ENCODE data around the gene MEGF11.

Gene MEGF11

DNA sequence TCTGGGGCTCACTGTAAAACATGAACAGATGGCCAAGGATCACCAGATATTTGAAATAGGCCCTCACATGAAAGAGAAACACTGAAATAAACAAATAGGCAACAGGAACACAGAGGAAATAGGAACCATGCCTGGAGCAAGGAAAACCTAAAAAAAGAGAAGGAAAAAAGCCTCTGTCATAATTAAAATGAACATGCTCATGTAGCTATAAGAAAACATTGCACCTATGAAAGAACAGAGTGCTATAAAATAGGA, 281.9 kb downstream of the MEGF11 start:
- Mint-ChIP-seq H3K27ac (peak overlapping the region; percentile 20 to 88), H3K4me3 (no peak overlapping the region), H3K27me3 (peaks cover 73% of the 10 kb centered on the region), H3K9me3 (no peaks in the 10 kb centered on the region), H3K4me1 (peaks cover 5% of the 10 kb centered on the region)
- DNase-seq (no peak), ATAC-seq (no peak)

DNA sequence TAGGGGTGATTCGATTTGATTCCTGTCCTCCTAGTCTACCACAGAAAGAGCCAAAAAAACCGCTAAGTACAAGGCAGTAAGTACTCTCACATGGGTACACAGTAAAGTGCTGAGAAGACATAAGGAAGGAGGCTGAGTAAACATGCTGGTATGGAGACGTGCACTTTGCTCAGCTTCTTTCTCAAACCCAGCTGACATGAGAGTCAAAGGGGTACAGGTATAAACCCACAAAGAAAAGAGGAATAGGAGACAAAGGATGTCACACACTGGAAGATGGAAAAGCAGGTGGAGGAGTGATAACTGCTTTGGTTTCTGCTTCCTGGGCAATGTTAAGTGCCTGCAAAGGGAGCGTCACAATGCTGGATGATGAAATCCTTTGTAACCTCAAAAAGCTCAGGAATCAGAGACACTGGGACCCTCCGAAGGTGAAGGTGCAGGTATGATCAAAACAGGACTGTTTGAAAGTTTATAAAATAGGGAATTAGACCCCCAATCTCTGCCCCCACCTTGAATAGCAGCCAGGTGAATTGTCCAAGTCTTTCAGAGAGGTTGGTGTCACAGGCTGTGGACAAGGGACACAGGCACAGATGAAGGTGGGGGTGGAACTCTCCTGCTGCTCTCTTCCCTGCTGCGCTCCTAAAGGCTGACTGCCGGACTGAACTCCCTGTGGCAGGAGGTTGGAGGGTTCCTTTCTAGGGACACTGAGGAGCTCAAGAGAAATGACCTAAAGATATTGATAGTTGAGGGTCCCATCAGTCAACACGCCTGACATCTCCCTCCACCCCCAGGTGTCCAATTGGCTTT, 282.4 kb downstream of the MEGF11 start:
- Mint-ChIP-seq H3K4me3 (no peak overlapping the region), H3K9me3 (no peaks in the 10 kb centered on the region), H3K4me1 (peaks cover 5% of the 10 kb centered on the region), H3K27ac (peak overlapping the region; percentile 20 to 88), H3K27me3 (peaks cover 73% of the 10 kb centered on the region)
- ATAC-seq, result no peak
- no peak for DNase-seq

DNA sequence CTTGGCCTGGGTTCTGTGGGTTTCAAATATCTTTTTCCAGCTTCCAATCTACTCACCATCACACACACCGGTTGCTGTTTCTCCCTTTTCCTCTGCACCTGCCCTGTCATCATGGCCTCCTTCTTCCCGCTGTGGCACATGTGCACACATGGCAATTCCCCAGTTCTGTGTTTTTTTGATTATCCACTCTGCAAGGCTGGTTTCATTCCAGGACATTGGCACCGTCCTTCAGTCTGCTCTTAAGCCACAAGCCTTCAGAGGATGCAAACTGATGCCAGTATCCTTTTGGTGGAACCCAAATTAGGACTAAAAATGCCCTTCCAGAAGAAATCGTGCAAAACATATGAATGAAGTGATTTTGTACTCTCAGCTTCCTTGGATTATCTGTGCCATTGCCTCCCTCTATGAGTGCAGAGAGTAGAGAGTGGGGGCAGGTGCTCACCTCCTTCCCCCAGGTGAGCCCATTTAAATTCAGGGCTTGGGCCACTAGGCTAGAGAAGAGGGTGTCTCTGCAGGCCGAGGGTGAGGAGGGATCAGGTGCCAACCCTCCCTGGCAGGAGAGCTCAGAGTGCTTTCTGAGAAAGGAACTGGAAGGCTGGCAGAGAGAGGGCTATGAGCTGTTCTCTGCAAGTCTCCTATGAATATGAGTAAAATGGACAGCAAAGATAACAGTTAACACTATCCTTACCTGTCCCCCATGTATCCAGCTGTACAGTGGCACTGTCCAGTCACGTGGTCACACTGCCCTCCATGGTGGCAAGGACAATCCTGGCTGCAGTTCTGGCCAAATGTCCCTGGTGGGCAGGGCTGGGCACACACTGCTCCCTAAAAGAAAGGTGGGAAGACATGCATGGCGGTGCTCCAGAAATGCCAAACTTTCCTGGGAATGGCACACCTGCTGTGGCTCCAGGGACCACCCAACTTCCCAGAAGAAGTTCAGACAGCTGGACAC, 283.4 kb downstream of the MEGF11 start:
- Mint-ChIP-seq H3K27me3 (peaks cover 69% of the 10 kb centered on the region), H3K4me3 (no peak overlapping the region), H3K27ac (no peak overlapping the region), H3K4me1 (peaks cover 5% of the 10 kb centered on the region), H3K9me3 (no peaks in the 10 kb centered on the region)
- no peak for ATAC-seq
- no peak for DNase-seq

DNA sequence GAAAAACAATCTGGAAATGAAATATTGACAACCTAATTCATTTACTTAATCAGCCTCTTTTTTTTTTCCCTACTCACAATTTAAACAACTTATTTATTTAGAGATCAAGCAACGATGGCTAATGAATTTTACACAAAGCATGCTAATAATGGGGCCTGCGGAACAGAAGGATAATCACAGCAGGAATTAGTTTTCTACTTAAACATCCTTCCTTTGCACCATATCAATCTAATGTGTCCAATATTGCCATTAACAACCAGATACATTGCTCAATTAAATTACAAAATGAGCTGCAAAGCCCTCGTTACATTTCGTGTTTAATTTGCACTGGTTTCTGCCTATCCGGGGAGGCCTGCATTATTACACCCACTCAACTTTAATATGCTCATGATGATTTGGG, 285.0 kb downstream of the MEGF11 start:
- ATAC-seq (no peak), DNase-seq (no peak)
- peaks cover 64% of the 10 kb centered on the region for H3K27me3 Mint-ChIP-seq
- H3K9me3 Mint-ChIP-seq, result no peaks in the 10 kb centered on the region
- H3K4me1 Mint-ChIP-seq, result peaks cover 5% of the 10 kb centered on the region
- H3K27ac Mint-ChIP-seq, result no peak overlapping the region
- no peak overlapping the region for H3K4me3 Mint-ChIP-seq

DNA sequence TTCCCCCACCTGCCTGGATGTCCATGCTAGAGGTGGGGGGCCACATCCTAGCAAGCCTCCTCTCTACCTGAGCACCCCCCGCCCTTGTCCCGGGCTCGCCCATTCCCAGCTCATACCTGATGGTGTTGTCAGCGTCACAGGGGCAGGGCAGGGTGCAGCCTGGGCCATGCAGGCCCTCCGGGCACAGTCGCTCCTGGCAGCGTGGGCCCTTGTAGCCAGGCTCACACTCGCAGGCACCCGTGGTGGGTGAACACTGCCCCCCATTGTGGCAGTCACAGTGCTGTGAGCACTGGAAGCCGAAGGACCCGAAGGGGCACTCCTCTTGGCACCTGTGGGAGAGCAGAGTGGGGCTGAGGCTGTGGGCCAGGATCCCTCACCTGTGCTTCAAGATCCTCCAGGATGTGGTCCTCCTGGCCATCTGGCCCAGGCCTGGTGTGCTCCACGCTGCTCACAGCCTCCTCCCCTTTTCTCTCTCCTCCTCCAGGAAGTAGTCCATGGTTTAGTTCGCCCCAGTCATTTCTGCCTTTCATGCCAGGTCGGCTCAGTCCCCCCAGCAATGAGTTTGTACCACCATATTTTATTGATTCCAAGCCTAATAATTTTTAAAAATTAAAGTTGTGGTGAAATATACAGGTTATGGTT, 288.6 kb downstream of the MEGF11 start:
- ATAC-seq (no peak), DNase-seq (no peak)
- Mint-ChIP-seq H3K27ac (no peak overlapping the region), H3K9me3 (no peaks in the 10 kb centered on the region), H3K27me3 (peaks cover 57% of the 10 kb centered on the region), H3K4me1 (no peaks in the 10 kb centered on the region), H3K4me3 (no peak overlapping the region)

DNA sequence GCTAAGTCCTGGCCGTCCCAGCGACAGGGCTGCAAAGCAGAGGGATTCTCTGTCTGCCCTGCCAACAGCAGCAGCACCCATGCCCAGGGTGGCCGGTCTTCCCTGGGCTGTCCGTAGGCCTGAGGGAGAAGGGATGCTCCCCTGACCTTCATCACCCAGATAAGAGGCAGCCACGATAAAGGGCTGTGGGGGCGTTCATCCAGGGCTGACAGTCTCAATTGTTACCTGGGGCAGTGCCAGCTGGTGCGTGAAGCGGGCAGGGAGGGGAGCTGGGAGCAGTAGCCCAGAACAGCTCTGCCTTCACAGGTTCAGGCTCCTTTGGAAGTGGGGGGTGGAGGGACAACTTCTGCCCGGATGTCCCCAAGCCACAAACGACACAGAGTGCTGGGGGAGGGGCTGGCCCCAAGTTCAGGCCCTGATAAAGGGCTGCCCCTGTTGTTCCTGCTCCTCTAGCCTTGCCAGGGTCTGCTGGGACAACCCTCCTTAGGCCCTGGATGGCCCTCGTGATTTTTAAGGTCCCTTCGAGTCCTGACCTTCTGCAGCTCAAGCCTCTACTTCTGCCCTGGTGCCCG, 289.6 kb downstream of the MEGF11 start:
- Mint-ChIP-seq H3K27me3 (peaks cover 48% of the 10 kb centered on the region), H3K4me1 (no peaks in the 10 kb centered on the region), H3K9me3 (no peaks in the 10 kb centered on the region), H3K27ac (no peak overlapping the region), H3K4me3 (no peak overlapping the region)
- no peak for DNase-seq
- ATAC-seq, result no peak

DNA sequence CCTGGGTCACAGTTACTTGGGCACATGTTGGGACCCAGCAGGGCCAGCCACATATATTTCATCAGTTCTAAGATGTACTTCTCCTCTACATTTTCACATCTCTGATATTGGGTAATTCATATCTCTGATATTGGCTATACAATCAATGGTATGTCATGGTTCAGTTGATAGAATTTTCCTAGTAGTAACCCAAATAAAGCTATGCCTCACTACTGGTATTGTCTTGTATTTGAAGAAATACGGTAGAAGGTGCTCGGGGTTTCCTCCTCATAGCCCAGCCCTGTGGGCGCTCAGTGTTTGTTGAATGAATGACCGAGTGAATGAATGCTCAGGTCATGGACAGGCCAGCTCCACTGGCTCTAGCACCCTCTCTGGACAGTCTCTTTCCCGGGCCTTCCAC, 290.2 kb downstream of the MEGF11 start:
- peaks cover 46% of the 10 kb centered on the region for H3K27me3 Mint-ChIP-seq
- no peaks in the 10 kb centered on the region for H3K4me1 Mint-ChIP-seq
- ATAC-seq (no peak), DNase-seq (no peak)
- H3K27ac Mint-ChIP-seq, result no peak overlapping the region
- no peak overlapping the region for H3K4me3 Mint-ChIP-seq
- H3K9me3 Mint-ChIP-seq, result no peaks in the 10 kb centered on the region

DNA sequence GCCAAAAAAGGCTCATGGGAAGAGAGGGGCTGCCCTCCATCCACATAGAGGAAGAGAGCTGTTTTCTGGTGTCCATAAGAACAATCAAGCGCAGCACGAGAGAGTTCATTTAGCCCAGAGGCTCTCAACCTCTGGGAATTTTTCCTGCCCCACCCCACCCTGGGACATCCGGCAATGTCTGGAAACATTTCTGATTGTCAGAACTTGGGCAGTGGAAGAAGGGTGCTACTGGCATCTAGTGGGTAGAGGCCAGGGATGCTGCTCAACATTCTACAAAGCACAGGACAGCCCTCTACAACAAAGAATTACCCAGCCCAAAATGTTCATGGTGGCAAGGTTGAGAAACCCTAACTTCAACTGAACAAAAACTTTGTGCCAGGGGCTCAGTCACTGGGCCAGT, 291.4 kb downstream of the MEGF11 start:
- Mint-ChIP-seq H3K27me3 (peaks cover 35% of the 10 kb centered on the region), H3K9me3 (no peaks in the 10 kb centered on the region), H3K4me3 (no peak overlapping the region), H3K4me1 (no peaks in the 10 kb centered on the region), H3K27ac (no peak overlapping the region)
- DNase-seq, result no peak
- no peak for ATAC-seq

DNA sequence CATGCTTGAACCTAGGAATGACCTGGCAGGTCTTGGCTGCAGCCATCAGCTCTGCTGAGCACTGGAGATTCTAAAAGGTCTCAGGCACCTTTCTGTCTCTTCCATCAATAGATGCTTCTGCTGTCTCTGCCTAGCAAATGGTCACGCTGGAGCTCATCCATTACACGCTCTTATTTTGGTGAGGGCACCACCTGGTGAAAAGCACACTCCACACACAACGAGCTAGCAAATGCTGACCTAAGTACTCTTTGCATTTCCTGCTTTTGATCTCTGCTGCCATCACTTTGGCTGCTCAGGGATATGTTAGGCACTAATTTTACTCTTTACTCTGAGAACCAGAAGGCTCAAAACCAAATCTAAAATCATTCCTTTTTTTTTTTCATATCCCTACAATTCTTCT, 293.0 kb downstream of the MEGF11 start:
- Mint-ChIP-seq H3K27me3 (peaks cover 34% of the 10 kb centered on the region), H3K4me3 (no peak overlapping the region), H3K9me3 (no peaks in the 10 kb centered on the region), H3K27ac (no peak overlapping the region), H3K4me1 (no peaks in the 10 kb centered on the region)
- ATAC-seq, result no peak
- no peak for DNase-seq

DNA sequence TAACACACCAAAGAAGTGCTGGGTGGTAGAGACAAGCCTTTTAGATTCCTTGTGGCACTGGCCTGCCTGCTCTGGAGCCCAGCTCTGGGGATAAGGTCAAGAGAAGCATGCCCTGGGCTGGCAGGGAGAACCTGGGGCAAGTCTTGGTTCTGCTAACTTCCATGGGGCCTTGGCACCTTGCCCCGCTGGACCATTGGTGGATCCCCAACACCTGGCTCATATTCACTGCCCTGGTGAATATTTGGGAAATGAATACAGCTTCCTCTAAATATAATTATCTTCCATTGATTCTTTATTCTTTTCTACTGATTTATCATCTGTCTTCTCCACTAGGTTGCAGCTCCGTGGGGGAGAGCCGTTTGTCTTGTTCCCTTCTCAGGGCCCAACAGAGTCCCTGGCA, 294.7 kb downstream of the MEGF11 start:
- Mint-ChIP-seq H3K27ac (peak overlapping the region; percentile 5 to 78), H3K27me3 (peaks cover 31% of the 10 kb centered on the region), H3K4me1 (peaks cover 7% of the 10 kb centered on the region), H3K4me3 (no peak overlapping the region), H3K9me3 (no peaks in the 10 kb centered on the region)
- DNase-seq, result no peak
- ATAC-seq, result no peak

DNA sequence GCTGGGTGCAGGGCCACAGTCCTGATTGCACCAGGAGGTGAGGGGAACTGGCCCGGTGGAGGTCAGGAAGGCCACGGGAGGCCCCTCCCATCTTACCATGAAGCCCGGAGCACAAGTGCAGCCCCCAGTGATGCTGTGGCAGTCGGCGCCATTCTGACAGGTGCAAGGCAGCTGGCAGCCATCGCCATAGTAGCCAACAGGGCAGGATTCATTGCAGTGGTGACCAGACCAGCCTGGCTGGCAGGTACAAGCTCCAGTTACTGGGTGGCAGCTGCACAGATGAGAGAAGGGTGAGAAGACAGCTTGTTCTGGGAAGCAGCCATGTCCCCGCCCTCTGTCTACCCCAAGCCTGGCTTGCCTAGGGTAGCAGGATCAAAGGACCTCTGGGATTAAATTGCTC, 296.1 kb downstream of the MEGF11 start:
- Mint-ChIP-seq H3K4me3 (no peak overlapping the region), H3K27ac (no peak overlapping the region), H3K27me3 (peaks cover 25% of the 10 kb centered on the region), H3K4me1 (peaks cover 7% of the 10 kb centered on the region), H3K9me3 (no peaks in the 10 kb centered on the region)
- no peak for ATAC-seq
- DNase-seq, result no peak

DNA sequence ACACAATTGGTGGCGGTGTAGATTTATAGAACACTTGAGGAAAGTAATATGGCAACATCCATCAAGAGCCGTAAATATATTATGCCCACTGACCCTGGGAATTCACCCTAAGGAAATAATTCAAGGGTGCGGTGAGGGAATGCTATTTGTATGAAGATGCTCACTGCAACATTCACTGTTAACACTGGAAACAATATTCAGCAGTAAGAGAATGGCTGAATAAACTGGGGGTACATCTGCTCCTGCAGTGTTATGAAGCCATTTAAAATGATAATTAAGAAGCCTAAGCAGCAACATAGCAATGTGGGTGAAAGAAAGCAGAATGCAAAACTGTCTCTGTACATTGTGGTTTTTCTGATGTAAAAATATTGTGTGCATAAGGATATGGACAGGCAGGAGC, 296.7 kb downstream of the MEGF11 start:
- Mint-ChIP-seq H3K4me1 (peaks cover 7% of the 10 kb centered on the region), H3K9me3 (no peaks in the 10 kb centered on the region), H3K27me3 (peaks cover 24% of the 10 kb centered on the region), H3K4me3 (no peak overlapping the region), H3K27ac (no peak overlapping the region)
- DNase-seq (no peak), ATAC-seq (no peak)

DNA sequence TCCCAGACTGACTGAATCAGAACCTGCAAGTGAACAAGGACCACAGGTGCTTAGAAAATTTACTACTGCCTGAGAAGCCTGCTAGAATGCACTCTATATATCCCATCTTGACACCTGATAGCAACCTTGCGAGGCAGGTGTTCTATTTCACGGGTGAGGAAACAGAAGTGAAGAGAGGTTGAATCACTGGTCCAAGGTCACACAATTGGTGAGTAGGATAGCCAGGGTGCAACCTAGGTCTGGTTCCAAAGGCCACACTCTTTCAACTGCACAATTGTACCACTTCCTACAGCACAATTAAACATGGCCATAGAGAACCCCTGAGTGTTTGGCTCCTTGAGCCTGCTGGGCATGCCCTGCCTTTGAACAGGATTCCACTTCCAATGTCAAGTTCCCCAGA, 297.2 kb downstream of the MEGF11 start:
- Mint-ChIP-seq H3K4me1 (peaks cover 7% of the 10 kb centered on the region), H3K27ac (no peak overlapping the region), H3K27me3 (peaks cover 18% of the 10 kb centered on the region), H3K9me3 (no peaks in the 10 kb centered on the region), H3K4me3 (no peak overlapping the region)
- ATAC-seq (no peak), DNase-seq (no peak)

DNA sequence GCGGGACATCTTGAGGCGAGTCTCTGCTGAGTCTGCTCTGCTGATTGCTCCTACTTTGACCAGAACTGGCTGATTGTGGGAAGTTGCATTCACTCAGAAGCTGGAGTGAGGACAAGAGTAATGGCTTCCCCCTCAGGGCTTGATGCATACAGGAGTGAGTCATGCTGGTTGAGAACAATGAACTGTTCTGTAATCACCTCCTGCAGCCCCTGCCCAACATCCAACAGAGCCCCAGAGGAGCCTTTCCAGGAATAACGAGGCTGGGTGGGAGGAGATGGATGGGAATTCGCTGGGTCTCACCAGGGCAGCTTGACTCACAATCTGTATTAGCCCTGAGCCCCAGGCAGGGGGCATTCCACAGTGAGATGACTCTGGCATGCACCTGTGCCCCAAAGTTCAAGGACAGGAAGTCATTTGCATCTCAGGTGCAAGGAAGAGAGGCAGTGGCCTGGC, 299.2 kb downstream of the MEGF11 start:
- no peak for ATAC-seq
- DNase-seq, result no peak
- no peak overlapping the region for H3K4me3 Mint-ChIP-seq
- H3K27ac Mint-ChIP-seq, result no peak overlapping the region
- no peaks in the 10 kb centered on the region for H3K9me3 Mint-ChIP-seq
- H3K27me3 Mint-ChIP-seq, result peaks cover 13% of the 10 kb centered on the region
- H3K4me1 Mint-ChIP-seq, result peaks cover 14% of the 10 kb centered on the region

DNA sequence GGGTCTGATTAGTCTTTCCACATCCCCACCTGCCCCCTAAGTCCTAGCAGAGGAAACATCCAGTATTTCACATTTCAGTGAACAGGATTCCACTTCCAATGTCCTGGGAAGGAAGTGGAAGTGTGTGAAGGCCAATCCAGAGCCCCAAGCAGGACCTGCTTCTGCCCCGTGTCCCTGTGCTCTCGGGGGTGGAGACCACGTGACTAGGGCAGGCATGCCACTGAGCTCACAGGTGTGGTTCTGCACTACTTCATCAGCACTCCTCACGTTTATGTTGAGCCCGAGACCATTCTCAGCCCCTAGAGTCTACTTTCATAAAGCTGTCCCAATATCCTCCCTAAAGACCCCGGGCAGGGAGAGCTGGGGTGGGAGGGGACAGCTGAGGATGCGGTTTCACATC, 299.9 kb downstream of the MEGF11 start:
- Mint-ChIP-seq H3K4me1 (peaks cover 14% of the 10 kb centered on the region), H3K27me3 (peaks cover 17% of the 10 kb centered on the region), H3K9me3 (no peaks in the 10 kb centered on the region), H3K27ac (no peak overlapping the region), H3K4me3 (no peak overlapping the region)
- ATAC-seq, result no peak
- no peak for DNase-seq

Data from stimulated activated naive CD8-positive, alpha-beta T cell treated with anti-CD3 and anti-CD28 coated beads, Interleukin-15, amount 100 ng/mL, for 72 hours (primary cell).